ENCODE measurements around the gene MAPK8. TPM values are rescaled to one million over a fixed set of nuclear protein-coding genes. Genes with fewer than 3 reads are reported as not detected.

The MAPK8 gene
- polyA plus RNA-seq, 1 of the 3 experiments (the other 2 are of a cell fraction) = 26.4 TPM

GRCh38 chr10:48468130-48468790, 161.8 kb downstream of the MAPK8 start:
- H3K9me3 ChIP-seq = no peaks in the 10 kb centered on the region
- peaks cover 48% of the 10 kb centered on the region for H4K20me1 ChIP-seq (ENCODE audit: insufficient read depth)
- ChIA-PET POLR2A (no interaction called here), CTCF (interaction anchor here (0.8 to 1.9 kb wide), 5 partner anchors 22 to 188 kb away, joined by 3 to 10 read pairs (median 6); no protein-coding TSS in a partner anchor)
- peaks cover 0 to 60% of the 10 kb centered on the region in 2 experiments; a peak in 1 of 4 replicates for H3K4me1 ChIP-seq (ENCODE audit: control insufficient read depth in 1 of 2, insufficient read depth in 2 of 2, low read depth in 1 of 2, low read length in 1 of 2)
- H3F3A ChIP-seq (replicated peaks; ENCODE audit: insufficient read depth) = no peaks in the 10 kb centered on the region
- H3K4me3 ChIP-seq (ENCODE audit: low read depth in 2 of 2, low read length in 1 of 2) = no peak overlapping the region
- no peak overlapping the region for H3K9ac ChIP-seq
- H3K36me3 ChIP-seq (replicated peaks in 1 of 2; ENCODE audit: control insufficient read depth in 1 of 2, insufficient read depth in 2 of 2, low read length in 1 of 2) = peaks cover 0 to 5% of the 10 kb centered on the region in 2 experiments
- H3K27me3 ChIP-seq (ENCODE audit: insufficient read depth) = no peaks in the 10 kb centered on the region
- TF ChIP-seq GATA2 (CRISPR knock-in tag; IDR thresholded peaks at IDR 0.05) = no peak
- no peak overlapping the region for H2AFZ ChIP-seq (ENCODE audit: low read depth)
- H3K4me2 ChIP-seq = no peak overlapping the region
- WGBS (ENCODE audit: low lambda C conversion rate) = 86% methylated on average over 3 of the region's 3 CpGs
- no peaks in the 10 kb centered on the region for H3K9me2 ChIP-seq
- H3K27ac ChIP-seq (ENCODE audit: low read depth in 2 of 2, low read length in 1 of 2) = no peak overlapping the region; a peak in 1 of 4 replicates
- H3K79me2 ChIP-seq (ENCODE audit: insufficient read depth) = peaks cover 36% of the 10 kb centered on the region
- DNase-seq = no peak

DNA sequence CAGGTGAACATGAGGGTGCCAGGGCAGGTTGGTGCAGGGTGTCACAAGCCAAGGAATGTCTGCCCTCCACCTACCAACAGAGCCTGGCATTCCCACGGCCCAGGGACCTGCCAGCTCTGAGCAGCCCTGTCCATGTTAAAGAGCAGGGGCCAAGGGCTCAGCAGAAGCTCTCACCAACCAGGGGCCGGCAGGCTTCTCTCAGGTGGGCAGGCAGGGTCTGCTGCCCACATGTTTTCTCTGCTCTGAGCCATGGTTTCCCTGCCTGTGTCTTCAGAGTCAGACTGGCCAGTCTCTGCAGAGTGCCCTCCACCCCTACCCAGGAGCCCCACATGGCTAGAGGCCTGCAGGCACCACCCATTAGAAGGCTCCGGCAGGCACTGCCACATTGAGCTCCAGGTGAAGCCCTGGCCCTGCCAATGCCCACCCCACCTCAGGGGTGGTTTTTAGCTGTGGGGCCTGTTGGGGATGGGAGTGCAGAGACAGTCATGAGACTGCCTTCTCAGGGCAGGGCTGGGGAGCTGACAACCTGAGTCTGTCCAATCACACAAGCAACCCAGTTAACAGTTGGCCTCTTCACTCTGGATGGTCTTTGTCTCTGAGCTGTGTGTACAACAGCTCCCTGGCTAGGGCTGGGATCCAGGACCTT, 162.5 kb downstream of the MAPK8 start:
- POLR2A ChIA-PET = interaction anchor here (1.0 kb wide), 1 partner anchor 11 kb away, joined by 3 read pairs; no protein-coding TSS in a partner anchor
- no peak for DNase-seq
- WGBS (ENCODE audit: low lambda C conversion rate) = 100% methylated on average over 1 of the region's 3 CpGs
- H3K27me3 ChIP-seq (ENCODE audit: insufficient read depth) = no peaks in the 10 kb centered on the region
- H3K36me3 ChIP-seq (replicated peaks in 1 of 2; ENCODE audit: control insufficient read depth in 1 of 2, insufficient read depth in 2 of 2, low read length in 1 of 2) = peaks cover 0 to 5% of the 10 kb centered on the region in 2 experiments
- no peak overlapping the region for H3K9ac ChIP-seq
- H4K20me1 ChIP-seq (ENCODE audit: insufficient read depth) = peaks cover 43% of the 10 kb centered on the region
- H3K4me2 ChIP-seq = no peak overlapping the region
- no peaks in the 10 kb centered on the region for H3K9me2 ChIP-seq
- TF ChIP-seq MAX (IDR thresholded peaks at IDR 0.05; ENCODE audit: low read depth) (no peak), GABPA (IDR thresholded peaks at IDR 0.05; ENCODE audit: low read depth) (no peak), JUND (IDR thresholded peaks at IDR 0.05) (no peak), FOXJ3 (CRISPR knock-in tag; IDR thresholded peaks at IDR 0.05) (no peak), SMC3 (IDR thresholded peaks at IDR 0.05; ENCODE audit: low read depth, low read length) (no peak), YY1 (IDR thresholded peaks at IDR 0.05; ENCODE audit: low read depth) (no peak), POLR2AphosphoS5 (IDR thresholded peaks at IDR 0.05; ENCODE audit: low read depth, low read length) (no peak), IRF3 (IDR thresholded peaks at IDR 0.05; ENCODE audit: low read depth, low read length) (no peak), NFIC (IDR thresholded peaks at IDR 0.05; ENCODE audit: borderline replicate concordance) (no peak)
- TF ChIP-seq, protein P1, sequence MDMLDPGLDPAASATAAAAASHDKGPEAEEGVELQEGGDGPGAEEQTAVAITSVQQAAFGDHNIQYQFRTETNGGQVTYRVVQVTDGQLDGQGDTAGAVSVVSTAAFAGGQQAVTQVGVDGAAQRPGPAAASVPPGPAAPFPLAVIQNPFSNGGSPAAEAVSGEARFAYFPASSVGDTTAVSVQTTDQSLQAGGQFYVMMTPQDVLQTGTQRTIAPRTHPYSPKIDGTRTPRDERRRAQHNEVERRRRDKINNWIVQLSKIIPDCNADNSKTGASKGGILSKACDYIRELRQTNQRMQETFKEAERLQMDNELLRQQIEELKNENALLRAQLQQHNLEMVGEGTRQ (IDR thresholded peaks at IDR 0.05; ENCODE audit: borderline replicate concordance, low read depth, low read length) = no peak
- TF ChIP-seq, protein P2, sequence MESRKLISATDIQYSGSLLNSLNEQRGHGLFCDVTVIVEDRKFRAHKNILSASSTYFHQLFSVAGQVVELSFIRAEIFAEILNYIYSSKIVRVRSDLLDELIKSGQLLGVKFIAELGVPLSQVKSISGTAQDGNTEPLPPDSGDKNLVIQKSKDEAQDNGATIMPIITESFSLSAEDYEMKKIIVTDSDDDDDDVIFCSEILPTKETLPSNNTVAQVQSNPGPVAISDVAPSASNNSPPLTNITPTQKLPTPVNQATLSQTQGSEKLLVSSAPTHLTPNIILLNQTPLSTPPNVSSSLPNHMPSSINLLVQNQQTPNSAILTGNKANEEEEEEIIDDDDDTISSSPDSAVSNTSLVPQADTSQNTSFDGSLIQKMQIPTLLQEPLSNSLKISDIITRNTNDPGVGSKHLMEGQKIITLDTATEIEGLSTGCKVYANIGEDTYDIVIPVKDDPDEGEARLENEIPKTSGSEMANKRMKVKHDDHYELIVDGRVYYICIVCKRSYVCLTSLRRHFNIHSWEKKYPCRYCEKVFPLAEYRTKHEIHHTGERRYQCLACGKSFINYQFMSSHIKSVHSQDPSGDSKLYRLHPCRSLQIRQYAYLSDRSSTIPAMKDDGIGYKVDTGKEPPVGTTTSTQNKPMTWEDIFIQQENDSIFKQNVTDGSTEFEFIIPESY (IDR thresholded peaks at IDR 0.05; ENCODE audit: borderline replicate concordance, low read depth) = no peak
- H3K4me1 ChIP-seq (ENCODE audit: control insufficient read depth in 1 of 2, insufficient read depth in 2 of 2, low read depth in 1 of 2, low read length in 1 of 2) = peaks cover 0 to 53% of the 10 kb centered on the region in 2 experiments; a peak in 1 of 4 replicates
- H2AFZ ChIP-seq (ENCODE audit: low read depth) = no peak overlapping the region
- no peaks in the 10 kb centered on the region for H3F3A ChIP-seq (replicated peaks; ENCODE audit: insufficient read depth)
- H3K4me3 ChIP-seq (ENCODE audit: low read depth in 2 of 2, low read length in 1 of 2) = no peak overlapping the region
- H3K9me3 ChIP-seq = no peaks in the 10 kb centered on the region
- CTCF ChIA-PET = interaction anchor here (0.8 to 1.9 kb wide), 10 partner anchors 23 to 189 kb away, joined by 3 to 10 read pairs (median 4); no protein-coding TSS in a partner anchor
- peak overlapping the region in 1 of 2 experiments; percentile 79; a peak in 1 of 4 replicates for H3K27ac ChIP-seq (ENCODE audit: low read depth in 2 of 2, low read length in 1 of 2)
- H3K79me2 ChIP-seq (ENCODE audit: insufficient read depth) = peaks cover 37% of the 10 kb centered on the region
